ENCODE measurements around the gene KIF20B.

DNA sequence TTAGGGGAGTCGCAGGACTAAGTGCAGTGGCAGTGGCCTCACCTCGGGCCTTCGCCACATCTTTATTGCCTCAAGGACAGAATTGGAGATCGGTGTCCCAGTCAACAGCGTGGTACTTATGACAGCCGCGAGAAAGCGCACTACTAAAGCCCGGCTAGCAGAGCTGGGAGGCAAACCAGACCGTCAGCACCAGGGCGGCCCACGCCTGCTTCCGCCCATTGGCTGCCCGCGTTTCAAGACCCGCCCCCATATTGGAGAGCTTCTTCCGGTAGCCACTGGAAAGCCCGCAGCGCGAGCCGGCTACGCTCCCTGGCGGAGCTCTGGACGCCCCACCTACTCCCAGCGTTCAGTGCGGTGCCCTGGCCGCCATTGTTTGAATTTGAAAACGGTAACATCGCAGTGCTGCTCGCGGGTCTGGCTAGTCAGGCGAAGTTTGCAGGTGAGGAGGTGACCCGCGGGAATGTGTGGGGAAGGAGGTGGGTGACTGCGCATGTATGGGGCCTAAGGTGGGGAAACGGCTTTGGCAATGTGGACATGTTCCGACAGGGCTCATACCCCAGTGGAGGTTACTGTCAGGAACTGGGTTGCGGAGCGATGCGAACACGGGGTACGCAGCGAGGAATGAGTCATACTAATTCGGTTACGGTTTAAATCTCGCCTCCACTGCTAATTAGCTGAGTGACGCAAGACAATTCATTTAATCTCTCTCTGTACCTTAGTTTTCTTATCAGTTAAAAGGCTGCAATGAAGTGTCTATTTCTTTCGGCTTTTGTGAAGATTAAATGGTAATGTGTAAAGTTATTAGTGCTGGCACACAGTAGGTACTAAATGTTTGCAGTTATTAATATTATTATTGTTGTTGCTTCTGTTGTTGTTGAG is at the start of gene KIF20B:
- no peak for TF ChIP-seq CTCF (IDR thresholded peaks at IDR 0.05; ENCODE audit: insufficient read depth, low read length, poor library complexity, severe bottlenecking)
- no peak for TF ChIP-seq EZH2phosphoT487 (conservative IDR thresholded peaks at IDR 0.05; ENCODE audit: low read length)
